Measurements from ENCODE around the gene KRTAP19-5.

DNA sequence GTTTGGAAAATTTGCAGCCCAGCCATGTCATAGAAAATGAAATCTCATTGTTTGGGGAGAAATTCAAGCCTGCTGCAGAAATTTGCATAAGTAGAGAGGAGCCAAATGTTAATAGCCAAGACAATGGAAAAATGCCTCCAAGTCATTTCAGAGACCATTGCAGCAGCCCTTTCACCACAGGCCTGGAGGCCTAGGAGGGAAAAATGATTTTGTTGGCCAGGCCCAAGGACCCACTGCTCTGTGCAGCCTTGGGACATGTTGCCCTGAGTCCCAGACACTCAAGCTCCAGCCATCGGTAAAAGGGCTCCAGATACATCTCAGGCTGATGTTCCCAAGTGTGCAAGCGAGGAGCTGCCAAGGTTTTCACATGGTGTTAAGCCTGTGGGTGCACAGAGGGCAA, 15.8 kb downstream of the KRTAP19-5 start:
- no peak for TF ChIP-seq NRF1 (IDR thresholded peaks at IDR 0.05; ENCODE audit: low read depth, low read length)
- no peak for TF ChIP-seq RFX5 (IDR thresholded peaks at IDR 0.05; ENCODE audit: low read length)
- TF ChIP-seq POLR2AphosphoS5 (IDR thresholded peaks at IDR 0.05; ENCODE audit: low read depth, low read length): no peak
- no peak for TF ChIP-seq RCOR1 (IDR thresholded peaks at IDR 0.05; ENCODE audit: low read length)
- no peak for TF ChIP-seq ELF1 (IDR thresholded peaks at IDR 0.05)
